Body of pancreas (tissue), 4 donors: ENCODE data around the gene SCGB1A1. TPM values are rescaled to one million over a fixed set of nuclear protein-coding genes. Genes with fewer than 3 reads are reported as not detected.

Experiments
- ATAC-seq: fragments of 150-250 bp; one replicate; pipeline ENCODE4 v1.9.1; 2016
- DNase-seq, 4 donors: peaks; one replicate each; pipeline ENCODE4 v3.0.0-alpha.2; 2019
- H3K27ac ChIP-seq, 4 donors: fragments of 200-600 bp; sonication (generic); 1 replicate in 3 of 4; 2 replicates in 1 of 4; pipeline versions ENCODE4 v1.5.1 to v1.6.1; 2016 to 2019; ENCODE audit warnings: mild to moderate bottlenecking in 1 of 4, mixed read lengths in 1 of 4, moderate library complexity in 1 of 4
- H3K27me3 ChIP-seq, 2 donors: fragments of 200-600 bp; sonication (generic); one replicate each; pipeline ENCODE4 v1.6.0; 2016; ENCODE audit warnings: mild to moderate bottlenecking in 1 of 2
- H3K36me3 ChIP-seq, 2 donors: fragments of 200-600 bp; sonication (generic); replicated peaks in 1 of 2; 2 replicates each; pipeline ENCODE4 v1.5.1; 2016; ENCODE audit warnings: low read depth in 2 of 2; ENCODE audit not compliant: insufficient read depth in 1 of 2
- H3K4me1 ChIP-seq: fragments of 200-600 bp; sonication (generic); one replicate; pipeline ENCODE4 v1.6.0; 2016
- H3K4me3 ChIP-seq, 2 donors: fragments of 200-600 bp; sonication (generic); 1 replicate in 1 of 2; 2 replicates in 1 of 2; pipeline ENCODE4 v1.5.1; 2016 to 2019
- H3K9me3 ChIP-seq, 3 donors: fragments of 200-600 bp; sonication (generic); 1 replicate in 2 of 3; 2 replicates in 1 of 3; pipeline ENCODE4 v1.5.1; 2016
- POLR2A ChIP-seq, 3 donors: fragments of 450-650 bp; IDR thresholded peaks; one replicate each; pipeline ENCODE4 v1.6.1; 2016; ENCODE audit warnings: antibody characterized with exemption in 3 of 3, mild to moderate bottlenecking in 2 of 3
- WGBS, 2 donors: methylation state at CpG; one replicate each; pipeline ENCODE4 v1.1.5; 2017; 5-methylcytosine and 5-hydroxymethylcytosine counted together
- intact Hi-C: fragments of 100-400 bp; cut with DNase I; formaldehyde crosslinking; loops from one replicate; pipeline ENCODE4 v1.15.1; 2023
- total RNA-seq, 2 donors: library from RNA; depleted of rRNA; stranded (reverse); fragments of >200 nt; gene quantifications; one replicate each; pipeline ENCODE4 v1.1.0, GENCODE V29; 2016
- TF ChIP-seq, protein P1 (sequence below), 7 experiments: fragments of 450-650 bp in 4 of 7; fragments of 200-600 bp in 3 of 7; sonication (generic) in 3 of 7; IDR thresholded peaks; one replicate each; pipeline ENCODE4 v1.5.1; 2016 to 2019; ENCODE audit warnings: antibody characterized with exemption in 7 of 7

Gene SCGB1A1, protein sequence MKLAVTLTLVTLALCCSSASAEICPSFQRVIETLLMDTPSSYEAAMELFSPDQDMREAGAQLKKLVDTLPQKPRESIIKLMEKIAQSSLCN
- not detected for total RNA-seq

DNA sequence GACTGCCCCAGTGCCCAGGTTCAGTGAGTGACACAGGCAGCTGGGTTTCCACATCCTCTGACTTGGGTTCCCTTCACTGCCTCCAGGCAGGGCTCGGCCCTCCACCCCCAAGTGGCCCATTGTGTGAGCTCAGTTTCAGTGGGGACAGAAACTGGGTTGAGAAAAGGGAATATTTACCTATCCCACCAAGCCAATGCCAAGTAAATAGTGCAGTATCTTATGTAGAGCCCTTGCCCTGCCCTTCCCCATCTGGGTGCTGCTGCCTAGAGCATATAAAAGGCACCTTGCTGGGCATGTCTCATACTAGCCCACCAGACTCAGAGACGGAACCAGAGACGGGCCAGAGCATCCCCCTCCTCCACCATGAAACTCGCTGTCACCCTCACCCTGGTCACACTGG lies at the start of gene SCGB1A1:
Gene SCGB1A1 (plus strand): TSS at position 301 of the 400 bp plus-strand sequence. CDS start 63 bp downstream, at position 364.
- DNase-seq (no peak), ATAC-seq (no peak)
- Histone ChIP-seq H3K4me3 (no peak within 1 kb of the TSS), H3K4me1 (no peaks in the 10 kb centered on the region), H3K36me3 (no peaks in the 10 kb centered on the region), H3K27ac (no peak within 1 kb of the TSS), H3K27me3 (no peaks in the 10 kb centered on the region), H3K9me3 (no peaks in the 10 kb centered on the region)
- no peak for TF ChIP-seq POLR2A (IDR thresholded peaks at IDR 0.05)
- TF ChIP-seq, protein P1, sequence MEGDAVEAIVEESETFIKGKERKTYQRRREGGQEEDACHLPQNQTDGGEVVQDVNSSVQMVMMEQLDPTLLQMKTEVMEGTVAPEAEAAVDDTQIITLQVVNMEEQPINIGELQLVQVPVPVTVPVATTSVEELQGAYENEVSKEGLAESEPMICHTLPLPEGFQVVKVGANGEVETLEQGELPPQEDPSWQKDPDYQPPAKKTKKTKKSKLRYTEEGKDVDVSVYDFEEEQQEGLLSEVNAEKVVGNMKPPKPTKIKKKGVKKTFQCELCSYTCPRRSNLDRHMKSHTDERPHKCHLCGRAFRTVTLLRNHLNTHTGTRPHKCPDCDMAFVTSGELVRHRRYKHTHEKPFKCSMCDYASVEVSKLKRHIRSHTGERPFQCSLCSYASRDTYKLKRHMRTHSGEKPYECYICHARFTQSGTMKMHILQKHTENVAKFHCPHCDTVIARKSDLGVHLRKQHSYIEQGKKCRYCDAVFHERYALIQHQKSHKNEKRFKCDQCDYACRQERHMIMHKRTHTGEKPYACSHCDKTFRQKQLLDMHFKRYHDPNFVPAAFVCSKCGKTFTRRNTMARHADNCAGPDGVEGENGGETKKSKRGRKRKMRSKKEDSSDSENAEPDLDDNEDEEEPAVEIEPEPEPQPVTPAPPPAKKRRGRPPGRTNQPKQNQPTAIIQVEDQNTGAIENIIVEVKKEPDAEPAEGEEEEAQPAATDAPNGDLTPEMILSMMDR (IDR thresholded peaks at IDR 0.05) = no peak
- intact Hi-C loops = loop anchor here (10.0 kb wide), 1 partner anchor 276 kb away; no protein-coding TSS in a partner anchor
- WGBS, 2 donors = 57 to 64% methylated on average over 1 to 4 of the region's 4 CpGs

DNA sequence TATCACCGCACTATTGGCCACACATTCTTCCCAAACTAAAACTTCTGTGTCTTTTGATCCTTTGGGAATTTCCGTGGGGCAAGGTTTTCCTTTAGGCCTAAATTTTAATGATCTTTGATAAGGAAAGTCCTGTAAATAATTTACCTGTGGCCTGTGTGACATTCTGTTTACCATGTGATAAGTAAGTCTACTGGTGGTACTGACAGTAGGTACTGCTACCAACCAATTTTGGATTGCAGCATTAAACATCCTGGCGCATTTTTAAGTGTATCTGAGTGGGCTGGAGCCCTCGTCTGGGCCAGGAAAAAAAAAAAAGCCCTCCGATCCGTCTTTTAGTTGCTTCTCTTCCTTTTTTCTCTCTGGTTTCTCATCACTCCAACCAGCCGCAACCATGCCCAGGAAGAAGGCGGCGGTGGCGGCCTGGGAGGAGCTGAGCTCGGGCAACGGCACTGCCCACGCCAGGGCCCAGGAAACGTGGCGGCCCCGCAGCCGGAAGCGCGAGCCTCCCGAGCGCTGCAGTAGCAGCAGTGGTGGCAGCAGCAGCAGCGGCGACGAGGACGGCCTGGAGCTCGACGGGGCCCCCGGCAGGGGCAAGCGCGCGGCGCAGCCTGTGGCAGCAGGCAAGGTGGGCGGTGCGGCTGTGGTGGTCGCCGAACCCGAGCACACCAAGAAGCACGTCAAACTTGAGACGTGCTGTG lies 47.9 kb upstream of the SCGB1A1 start:
- Histone ChIP-seq H3K4me1 (peaks cover 16% of the 10 kb centered on the region), H3K27ac (peak overlapping the region in 3 of 4 donors; percentile 48 to 64 (median 61)), H3K36me3 (no peaks in the 10 kb centered on the region), H3K9me3 (no peaks in the 10 kb centered on the region), H3K27me3 (no peaks in the 10 kb centered on the region), H3K4me3 (no peak overlapping the region)
- TF ChIP-seq POLR2A (IDR thresholded peaks at IDR 0.05) = peak in 1 of 3 donors; percentile 18
- TF ChIP-seq, protein P1 (IDR thresholded peaks at IDR 0.05) = no peak
- intact Hi-C loops = no loop called here
- DNase-seq (peak; percentile 25 to 59 (median 26)), ATAC-seq (peak; percentile 80)
- WGBS, 2 donors = 42 to 48% methylated on average over 19 to 39 of the region's 39 CpGs

DNA sequence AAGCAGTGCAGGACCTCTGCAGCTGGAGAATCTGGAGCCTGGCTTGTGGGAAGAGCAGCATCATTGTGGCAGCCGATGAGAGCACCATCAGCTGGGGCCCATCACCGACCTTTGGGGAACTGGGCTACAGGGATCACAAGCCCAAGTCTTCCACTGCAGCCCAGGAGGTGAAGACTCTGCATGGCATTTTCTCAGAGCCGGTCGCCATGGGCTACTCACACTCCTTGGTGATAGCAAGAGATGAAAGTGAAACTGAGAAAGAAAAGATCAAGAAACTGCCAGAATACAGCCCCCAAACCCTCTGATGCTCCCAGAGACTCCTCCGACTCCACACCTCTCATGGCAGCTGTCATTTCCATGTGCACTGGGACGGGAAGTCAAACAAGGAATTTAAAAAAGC lies 46.0 kb upstream of the SCGB1A1 start:
- H3K36me3 ChIP-seq = no peaks in the 10 kb centered on the region
- TF ChIP-seq, protein P1 (IDR thresholded peaks at IDR 0.05) = no peak
- no peak for TF ChIP-seq POLR2A (IDR thresholded peaks at IDR 0.05)
- intact Hi-C loops = no loop called here
- H3K9me3 ChIP-seq = no peaks in the 10 kb centered on the region
- WGBS, 2 donors = 92 to 96% methylated on average over 5 to 6 of the region's 6 CpGs
- DNase-seq (no peak), ATAC-seq (no peak)
- no peak overlapping the region for H3K4me3 ChIP-seq
- no peak overlapping the region for H3K27ac ChIP-seq
- no peaks in the 10 kb centered on the region for H3K27me3 ChIP-seq
- peaks cover 16% of the 10 kb centered on the region for H3K4me1 ChIP-seq

DNA sequence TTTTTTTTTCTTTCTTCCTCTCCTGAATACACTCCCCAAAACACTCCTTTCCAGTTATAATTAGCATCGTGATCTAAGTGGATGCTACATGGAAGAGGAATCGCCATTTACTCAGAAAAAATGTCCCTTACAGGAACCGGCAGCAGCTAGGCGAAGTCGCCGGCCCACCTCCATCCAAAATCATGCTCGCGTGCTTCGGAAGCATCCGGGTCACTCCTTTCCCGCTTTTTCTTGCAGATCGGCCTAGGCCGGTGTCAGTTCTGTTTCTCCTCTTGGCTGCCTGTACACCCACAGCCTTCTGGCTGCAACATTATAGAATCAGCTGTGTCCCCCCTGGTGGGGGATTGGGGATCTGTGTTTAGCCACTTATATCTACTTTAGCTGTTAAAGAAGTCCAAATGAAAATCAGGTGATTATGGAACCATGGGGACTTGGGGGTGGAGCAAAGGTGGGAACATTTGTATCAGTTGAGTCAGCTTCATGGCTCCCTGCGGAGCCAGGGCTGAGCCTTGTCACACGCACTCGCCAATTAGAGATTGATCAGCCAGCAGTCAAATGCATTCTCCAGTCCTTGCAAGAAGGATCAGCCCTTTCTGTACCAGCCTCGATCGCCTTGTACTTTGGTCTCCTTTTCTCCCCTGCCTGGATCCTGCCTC lies 45.2 kb upstream of the SCGB1A1 start:
- H3K27ac ChIP-seq = no peak overlapping the region
- WGBS, 2 donors = 96% methylated on average over 18 of the region's 18 CpGs
- TF ChIP-seq, protein P1 (IDR thresholded peaks at IDR 0.05) = no peak
- TF ChIP-seq POLR2A (IDR thresholded peaks at IDR 0.05) = no peak
- no peaks in the 10 kb centered on the region for H3K36me3 ChIP-seq
- H3K9me3 ChIP-seq = no peaks in the 10 kb centered on the region
- intact Hi-C loops = no loop called here
- no peak for ATAC-seq
- no peak for DNase-seq
- no peak overlapping the region for H3K4me3 ChIP-seq
- peaks cover 16% of the 10 kb centered on the region for H3K4me1 ChIP-seq
- no peaks in the 10 kb centered on the region for H3K27me3 ChIP-seq
